HG03045 (cell line): ENCODE measurements around the gene SNCA.
A peak's percentile ranks its signal among the peaks of the same experiment; 100 is the strongest.

Experiments
- ATAC-seq: cut with Tn5 transposase; IDR thresholded peaks from one replicate; pipeline ENCODE4 v1.9.1; 2021; ENCODE audit warnings: mild to moderate bottlenecking, moderate library complexity; ENCODE audit not compliant: unreplicated experiment

Gene SNCA

GRCh38 chr4:89836897-89837384 lies at the start of gene SNCA:
Gene SNCA, minus strand, starts transcription at chr4:89837161. Its CDS starts 1,494 bp downstream, at chr4:89835667.
- ATAC-seq = no peak

GRCh38 chr4:89879215-89879614 lies 42.3 kb upstream of the SNCA start:
- ATAC-seq = no peak

GRCh38 chr4:89878611-89879010 lies 41.6 kb upstream of the SNCA start:
- no peak for ATAC-seq

GRCh38 chr4:89876548-89876947 lies 39.6 kb upstream of the SNCA start:
- no peak for ATAC-seq

GRCh38 chr4:89871211-89871610 lies 34.2 kb upstream of the SNCA start:
- ATAC-seq = no peak

- no peak for ATAC-seq
Observed at GRCh38 chr4:89868999-89869589, 32.1 kb upstream of the SNCA start.

- no peak for ATAC-seq
Observed at GRCh38 chr4:89868276-89868675, 31.3 kb upstream of the SNCA start.

GRCh38 chr4:89863533-89863932 lies 26.6 kb upstream of the SNCA start:
- ATAC-seq = no peak

- ATAC-seq = no peak
Observed at GRCh38 chr4:89860971-89861370, 24.0 kb upstream of the SNCA start.

GRCh38 chr4:89855236-89855635 lies 18.3 kb upstream of the SNCA start:
- no peak for ATAC-seq

GRCh38 chr4:89847571-89848325 lies 10.8 kb upstream of the SNCA start:
- no peak for ATAC-seq

- no peak for ATAC-seq
Observed at GRCh38 chr4:89839558-89839957, 2.6 kb upstream of the SNCA start.

GRCh38 chr4:89837993-89838390 lies 1.0 kb upstream of the SNCA start:
- ATAC-seq = no peak

- no peak for ATAC-seq
Observed at GRCh38 chr4:89837385-89837992, 528 bp upstream of the SNCA start.

- ATAC-seq = no peak
Observed at GRCh38 chr4:89836031-89836745, 773 bp downstream of the SNCA start.

GRCh38 chr4:89835413-89835812 lies 1.5 kb downstream of the SNCA start:
- no peak for ATAC-seq

GRCh38 chr4:89834486-89835209 lies 2.3 kb downstream of the SNCA start:
- no peak for ATAC-seq

- ATAC-seq = peak; percentile 79
Observed at GRCh38 chr4:89829470-89830138, 7.4 kb downstream of the SNCA start.

- ATAC-seq = no peak
Observed at GRCh38 chr4:89823416-89823815, 13.5 kb downstream of the SNCA start.

GRCh38 chr4:89821612-89822011 lies 15.3 kb downstream of the SNCA start:
- no peak for ATAC-seq
